ENCODE measurements around the gene PSME2. TPM values are rescaled to one million over a fixed set of nuclear protein-coding genes. Genes with fewer than 3 reads are reported as not detected.

Gene PSME2
- total and polyA plus RNA-seq, 2 of the 13 experiments (the other 11 are each of a cell fraction or from before 2014, with no cell fraction given) = 332 to 716 TPM

GRCh38 chr14:24135834-24136683 lies 10.4 kb downstream of the PSME2 start, which contains the start of gene PSME1 (continued):
- no peak for TF ChIP-seq TRIM24 (CRISPR knock-in tag; IDR thresholded peaks at IDR 0.05)
- TF ChIP-seq ASH2L (IDR thresholded peaks at IDR 0.05; ENCODE audit: insufficient read length, low read depth, low read length) = peak; percentile 98
- TF ChIP-seq ZNF281 (CRISPR knock-in tag; IDR thresholded peaks at IDR 0.05; ENCODE audit: borderline replicate concordance) = peak; percentile 65
- no peak; the same call in 1 of the 2 replicates for TF ChIP-seq SMC3 (IDR thresholded peaks at IDR 0.05; ENCODE audit: low read length)
- peak; percentile 80 for TF ChIP-seq KLF12 (CRISPR knock-in tag; IDR thresholded peaks at IDR 0.05; ENCODE audit: borderline replicate concordance)
- peak; percentile 61; the same call in 1 of the 2 replicates for TF ChIP-seq ARID5B (CRISPR knock-in tag; IDR thresholded peaks at IDR 0.05)
- TF ChIP-seq NFKBIZ (CRISPR knock-in tag; IDR thresholded peaks at IDR 0.05) = peak; percentile 30; the same call in 1 of the 2 replicates
- peak; percentile 76 for TF ChIP-seq PTBP1 (IDR thresholded peaks at IDR 0.05; ENCODE audit: low read depth, low read length, poor library complexity, severe bottlenecking)
- no peak for TF ChIP-seq ZNF282 (IDR thresholded peaks at IDR 0.05; ENCODE audit: partially characterized antibody)
- peak; percentile 53 for TF ChIP-seq AGO1 (IDR thresholded peaks at IDR 0.05; ENCODE audit: low read depth, low read length, poor library complexity, severe bottlenecking)
- no peak for TF ChIP-seq ZNF44 (CRISPR knock-in tag; IDR thresholded peaks at IDR 0.05)
- no peak for TF ChIP-seq PRPF4 (IDR thresholded peaks at IDR 0.05; ENCODE audit: low read depth, low read length, poor library complexity, severe bottlenecking)
- TF ChIP-seq NONO (IDR thresholded peaks at IDR 0.05) = no peak
- TF ChIP-seq NONO (CRISPR knock-in tag; conservative IDR thresholded peaks at IDR 0.05) = no peak
- TF ChIP-seq PAWR (CRISPR knock-in tag; IDR thresholded peaks at IDR 0.05; ENCODE audit: borderline replicate concordance) = no peak
- TF ChIP-seq ONECUT2 (CRISPR knock-in tag; IDR thresholded peaks at IDR 0.05) = no peak; the same call in 1 of the 2 replicates
- TF ChIP-seq YY1 (IDR thresholded peaks at IDR 0.05; ENCODE audit: insufficient read depth, insufficient replicate concordance, low read depth, low read length) = peak; percentile 81
- TF ChIP-seq NCOA5 (CRISPR knock-in tag; IDR thresholded peaks at IDR 0.05) = no peak
- TF ChIP-seq HBP1 (CRISPR knock-in tag; IDR thresholded peaks at IDR 0.05; ENCODE audit: low read depth) = no peak; the same call in 1 of the 2 replicates
- peak; percentile 5; the same call in 1 of the 2 replicates for TF ChIP-seq STAG1 (CRISPR knock-in tag; IDR thresholded peaks at IDR 0.05)
